Ishikawa (cell line): ENCODE measurements around the gene COP1.

Experiments used
- CEBPB ChIP-seq: IDR thresholded peaks from 2 replicates; pipeline ENCODE4 v1.6.1; 2012
- EGR1 ChIP-seq: IDR thresholded peaks from 2 replicates; pipeline ENCODE4 v1.6.1; 2012
- MAX ChIP-seq: IDR thresholded peaks from 2 replicates; pipeline ENCODE4 v1.6.1; 2012
- RAD21 ChIP-seq: IDR thresholded peaks from 2 replicates; pipeline ENCODE4 v1.6.1; 2012; ENCODE audit warnings: low read depth
- REST ChIP-seq: IDR thresholded peaks from 2 replicates; pipeline ENCODE4 v1.6.1; 2012; ENCODE audit warnings: low read depth, mild to moderate bottlenecking
- TAF1 ChIP-seq: IDR thresholded peaks from 2 replicates; pipeline ENCODE4 v1.6.1; 2012; ENCODE audit warnings: low read depth, mild to moderate bottlenecking
- TCF12 ChIP-seq: IDR thresholded peaks from 2 replicates; pipeline ENCODE4 v1.6.1; 2012; ENCODE audit warnings: low read depth
- TEAD4 ChIP-seq: IDR thresholded peaks from 2 replicates; pipeline ENCODE4 v1.6.1; 2012
- YY1 ChIP-seq: IDR thresholded peaks from 2 replicates; pipeline ENCODE4 v1.6.1; 2012; ENCODE audit warnings: low read depth
- ZBTB7A ChIP-seq: IDR thresholded peaks from 2 replicates; pipeline ENCODE4 v1.6.1; 2012; ENCODE audit warnings: low read depth

- TF ChIP-seq RAD21 (no peak), EGR1 (no peak), TAF1 (no peak), REST (no peak), CEBPB (no peak), YY1 (no peak), MAX (no peak), ZBTB7A (no peak), TEAD4 (no peak), TCF12 (no peak)
Measured at GRCh38 chr1:176174108-176174507, 33.0 kb downstream of the COP1 start.
